Measurements from ENCODE around the gene MAP3K7. TPM values are rescaled to one million over a fixed set of nuclear protein-coding genes. Genes with fewer than 3 reads are reported as not detected.

The MAP3K7 gene
- total RNA-seq, 2 donors from 2014 or later: 40.1 to 50.9 TPM

DNA sequence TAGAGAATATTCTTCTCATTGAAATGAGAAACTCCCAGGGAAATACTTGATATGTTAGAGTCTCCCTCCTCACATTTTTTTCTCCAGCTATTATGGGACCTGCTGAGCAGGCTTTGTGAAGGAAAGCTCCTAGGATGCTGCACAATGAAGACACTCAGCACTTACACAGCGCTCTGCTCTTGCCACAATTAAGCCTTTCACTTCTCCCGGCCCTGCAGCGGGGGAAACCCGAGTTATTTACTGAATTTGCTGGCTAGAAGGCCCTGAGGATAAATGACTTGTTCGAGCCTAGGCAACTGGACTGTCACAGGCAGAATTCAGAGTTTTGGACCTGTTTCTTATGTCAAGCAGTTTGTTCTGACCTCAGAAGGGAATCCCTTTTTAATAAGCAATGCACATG lies 102.0 kb downstream of the MAP3K7 start:
- Mint-ChIP-seq H3K27me3 (ENCODE audit: insufficient read depth) (peaks cover 7% of the 10 kb centered on the region), H3K9me3 (peaks cover 13% of the 10 kb centered on the region), H3K4me1 (no peaks in the 10 kb centered on the region), H3K4me3 (no peak overlapping the region), H3K36me3 (ENCODE audit: low read depth) (peaks cover 2% of the 10 kb centered on the region), H3K27ac (no peak overlapping the region)
- H3K27ac ChIP-seq (ENCODE audit: low read depth, low read length): peak overlapping the region; percentile 82
- DNase-seq: peak; percentile 64
- H3K4me3 ChIP-seq (ENCODE audit: low read length): no peak overlapping the region
- H3K9me3 ChIP-seq (ENCODE audit: control insufficient read depth, low read length): peaks cover 13% of the 10 kb centered on the region
- TF ChIP-seq, protein P1, sequence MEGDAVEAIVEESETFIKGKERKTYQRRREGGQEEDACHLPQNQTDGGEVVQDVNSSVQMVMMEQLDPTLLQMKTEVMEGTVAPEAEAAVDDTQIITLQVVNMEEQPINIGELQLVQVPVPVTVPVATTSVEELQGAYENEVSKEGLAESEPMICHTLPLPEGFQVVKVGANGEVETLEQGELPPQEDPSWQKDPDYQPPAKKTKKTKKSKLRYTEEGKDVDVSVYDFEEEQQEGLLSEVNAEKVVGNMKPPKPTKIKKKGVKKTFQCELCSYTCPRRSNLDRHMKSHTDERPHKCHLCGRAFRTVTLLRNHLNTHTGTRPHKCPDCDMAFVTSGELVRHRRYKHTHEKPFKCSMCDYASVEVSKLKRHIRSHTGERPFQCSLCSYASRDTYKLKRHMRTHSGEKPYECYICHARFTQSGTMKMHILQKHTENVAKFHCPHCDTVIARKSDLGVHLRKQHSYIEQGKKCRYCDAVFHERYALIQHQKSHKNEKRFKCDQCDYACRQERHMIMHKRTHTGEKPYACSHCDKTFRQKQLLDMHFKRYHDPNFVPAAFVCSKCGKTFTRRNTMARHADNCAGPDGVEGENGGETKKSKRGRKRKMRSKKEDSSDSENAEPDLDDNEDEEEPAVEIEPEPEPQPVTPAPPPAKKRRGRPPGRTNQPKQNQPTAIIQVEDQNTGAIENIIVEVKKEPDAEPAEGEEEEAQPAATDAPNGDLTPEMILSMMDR (conservative IDR thresholded peaks at IDR 0.05): no peak
- no peaks in the 10 kb centered on the region for H3K36me3 ChIP-seq (ENCODE audit: control insufficient read depth, insufficient read depth, low read length)
- WGBS, 2 experiments (ENCODE audit: insufficient coverage in 1 of 2, insufficient read length in 1 of 2): 17 to 48% methylated on average over 5 of the region's 5 CpGs
- H3K4me1 ChIP-seq (ENCODE audit: control insufficient read depth, insufficient read depth, low read length): no peaks in the 10 kb centered on the region
- no peak overlapping the region for H3K9ac ChIP-seq (ENCODE audit: extremely low read depth, low read length, poor library complexity, severe bottlenecking)
- no peaks in the 10 kb centered on the region for H3K27me3 ChIP-seq (ENCODE audit: control insufficient read depth, insufficient read depth, low read length, poor library complexity, severe bottlenecking)

- Mint-ChIP-seq H3K9me3 (peaks cover 13% of the 10 kb centered on the region), H3K27ac (no peak overlapping the region), H3K27me3 (ENCODE audit: insufficient read depth) (peaks cover 9% of the 10 kb centered on the region), H3K4me3 (no peak overlapping the region), H3K36me3 (ENCODE audit: low read depth) (peaks cover 2% of the 10 kb centered on the region), H3K4me1 (no peaks in the 10 kb centered on the region)
- Histone ChIP-seq H3K4me3 (ENCODE audit: low read length) (no peak overlapping the region), H3K9me3 (ENCODE audit: control insufficient read depth, low read length) (peaks cover 13% of the 10 kb centered on the region), H3K9ac (ENCODE audit: extremely low read depth, low read length, poor library complexity, severe bottlenecking) (no peak overlapping the region), H3K27ac (ENCODE audit: low read depth, low read length) (peak overlapping the region; percentile 82), H3K4me1 (ENCODE audit: control insufficient read depth, insufficient read depth, low read length) (no peaks in the 10 kb centered on the region), H3K27me3 (ENCODE audit: control insufficient read depth, insufficient read depth, low read length, poor library complexity, severe bottlenecking) (no peaks in the 10 kb centered on the region), H3K36me3 (ENCODE audit: control insufficient read depth, insufficient read depth, low read length) (no peaks in the 10 kb centered on the region)
- DNase-seq: peak; percentile 40
- 33 to 64% methylated on average over 1 to 3 of the region's 3 CpGs for WGBS, 2 experiments (ENCODE audit: insufficient coverage in 1 of 2, insufficient read length in 1 of 2)
- TF ChIP-seq, protein P1 (conservative IDR thresholded peaks at IDR 0.05): no peak
Observed at GRCh38 chr6:90484385-90484784, 102.5 kb downstream of the MAP3K7 start.

GRCh38 chr6:90483956-90484355 lies 102.9 kb downstream of the MAP3K7 start:
- peaks cover 13% of the 10 kb centered on the region for H3K9me3 ChIP-seq (ENCODE audit: control insufficient read depth, low read length)
- H3K27me3 ChIP-seq (ENCODE audit: control insufficient read depth, insufficient read depth, low read length, poor library complexity, severe bottlenecking): no peaks in the 10 kb centered on the region
- no peak overlapping the region for H3K27ac Mint-ChIP-seq
- no peaks in the 10 kb centered on the region for H3K4me1 ChIP-seq (ENCODE audit: control insufficient read depth, insufficient read depth, low read length)
- no peak overlapping the region for H3K27ac ChIP-seq (ENCODE audit: low read depth, low read length)
- TF ChIP-seq, protein P1 (conservative IDR thresholded peaks at IDR 0.05): no peak
- no peak overlapping the region for H3K4me3 ChIP-seq (ENCODE audit: low read length)
- peaks cover 3% of the 10 kb centered on the region for H3K4me1 Mint-ChIP-seq
- no peak for DNase-seq
- H3K9me3 Mint-ChIP-seq: peaks cover 13% of the 10 kb centered on the region
- no peak overlapping the region for H3K4me3 Mint-ChIP-seq
- H3K9ac ChIP-seq (ENCODE audit: extremely low read depth, low read length, poor library complexity, severe bottlenecking): no peak overlapping the region
- H3K27me3 Mint-ChIP-seq (ENCODE audit: insufficient read depth): peaks cover 9% of the 10 kb centered on the region
- H3K36me3 Mint-ChIP-seq (ENCODE audit: low read depth): peaks cover 2% of the 10 kb centered on the region
- WGBS, 2 experiments (ENCODE audit: insufficient coverage in 1 of 2, insufficient read length in 1 of 2): 89% methylated on average over 9 of the region's 9 CpGs; no CpG with 5 or more reads in 1 of the 2 experiments
- H3K36me3 ChIP-seq (ENCODE audit: control insufficient read depth, insufficient read depth, low read length): no peaks in the 10 kb centered on the region

Measured in endodermal cell (in vitro differentiated cells).